Thoracic aorta (tissue), 2 donors: ENCODE results near the gene GNAO1. TPM values are rescaled to one million over a fixed set of nuclear protein-coding genes. Genes with fewer than 3 reads are reported as not detected.

Experiments used
- ATAC-seq: fragments of 150-250 bp; one replicate; pipeline ENCODE4 v1.8.0; 2017; ENCODE audit warnings: low read depth; ENCODE audit not compliant: insufficient number of reproducible peaks, low FRiP score
- DNase-seq: peaks from one replicate; pipeline ENCODE4 v3.0.0-alpha.2; 2020; ENCODE audit warnings: low spot score
- H3K27ac ChIP-seq, 2 donors: fragments of 200-600 bp; sonication (generic); 1 replicate in 1 of 2; 2 replicates in 1 of 2; pipeline ENCODE4 v1.5.1; 2016; ENCODE audit warnings: mild to moderate bottlenecking in 2 of 2, moderate library complexity in 2 of 2
- H3K27me3 ChIP-seq: fragments of 200-600 bp; sonication (generic); replicated peaks from 2 replicates; pipeline ENCODE4 v1.6.0; 2016; ENCODE audit warnings: mild to moderate bottlenecking; ENCODE audit not compliant: insufficient read depth
- H3K36me3 ChIP-seq: fragments of 200-600 bp; sonication (generic); one replicate; pipeline ENCODE4 v1.5.1; 2016
- H3K4me1 ChIP-seq, 2 donors: fragments of 200-600 bp; sonication (generic); 1 replicate in 1 of 2; 2 replicates in 1 of 2; pipeline versions ENCODE4 v1.5.1 to v1.6.0; 2016; ENCODE audit warnings: low read depth in 2 of 2, mild to moderate bottlenecking in 1 of 2; ENCODE audit not compliant: control insufficient read depth in 1 of 2
- H3K4me3 ChIP-seq: fragments of 200-600 bp; sonication (generic); 2 replicates; pipeline ENCODE4 v1.5.1; 2016; ENCODE audit warnings: mild to moderate bottlenecking
- H3K9me3 ChIP-seq: fragments of 200-600 bp; sonication (generic); 2 replicates; pipeline ENCODE4 v1.5.1; 2016
- total RNA-seq, 2 donors: library from RNA; depleted of rRNA; stranded (reverse); fragments of >200 nt; gene quantifications; one replicate each; pipeline versions ENCODE4 v1.1.0 to v1.2.3, GENCODE V29; 2016
- TF ChIP-seq, protein P1 (sequence below): fragments of 200-600 bp; sonication (generic); IDR thresholded peaks from one replicate; pipeline ENCODE4 v1.5.1; 2019; ENCODE audit warnings: antibody characterized with exemption

GNAO1 gene
- total RNA-seq, 2 donors from 2014 or later = 2.0 to 4.5 TPM

GRCh38 chr16:56226187-56226586 is 34.9 kb downstream of the GNAO1 start:
- ATAC-seq = no peak
- H3K4me1 ChIP-seq = no peaks in the 10 kb centered on the region
- TF ChIP-seq, protein P1, sequence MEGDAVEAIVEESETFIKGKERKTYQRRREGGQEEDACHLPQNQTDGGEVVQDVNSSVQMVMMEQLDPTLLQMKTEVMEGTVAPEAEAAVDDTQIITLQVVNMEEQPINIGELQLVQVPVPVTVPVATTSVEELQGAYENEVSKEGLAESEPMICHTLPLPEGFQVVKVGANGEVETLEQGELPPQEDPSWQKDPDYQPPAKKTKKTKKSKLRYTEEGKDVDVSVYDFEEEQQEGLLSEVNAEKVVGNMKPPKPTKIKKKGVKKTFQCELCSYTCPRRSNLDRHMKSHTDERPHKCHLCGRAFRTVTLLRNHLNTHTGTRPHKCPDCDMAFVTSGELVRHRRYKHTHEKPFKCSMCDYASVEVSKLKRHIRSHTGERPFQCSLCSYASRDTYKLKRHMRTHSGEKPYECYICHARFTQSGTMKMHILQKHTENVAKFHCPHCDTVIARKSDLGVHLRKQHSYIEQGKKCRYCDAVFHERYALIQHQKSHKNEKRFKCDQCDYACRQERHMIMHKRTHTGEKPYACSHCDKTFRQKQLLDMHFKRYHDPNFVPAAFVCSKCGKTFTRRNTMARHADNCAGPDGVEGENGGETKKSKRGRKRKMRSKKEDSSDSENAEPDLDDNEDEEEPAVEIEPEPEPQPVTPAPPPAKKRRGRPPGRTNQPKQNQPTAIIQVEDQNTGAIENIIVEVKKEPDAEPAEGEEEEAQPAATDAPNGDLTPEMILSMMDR = no peak
- no peaks in the 10 kb centered on the region for H3K27me3 ChIP-seq
- no peaks in the 10 kb centered on the region for H3K9me3 ChIP-seq
- no peak overlapping the region for H3K27ac ChIP-seq
- H3K36me3 ChIP-seq = no peaks in the 10 kb centered on the region
- DNase-seq = no peak
- no peak overlapping the region for H3K4me3 ChIP-seq

GRCh38 chr16:56226845-56227525 is 35.7 kb downstream of the GNAO1 start:
- TF ChIP-seq, protein P1 = no peak

GRCh38 chr16:56227936-56228335 is 36.6 kb downstream of the GNAO1 start:
- Histone ChIP-seq H3K4me1 (no peaks in the 10 kb centered on the region), H3K27ac (no peak overlapping the region), H3K9me3 (no peaks in the 10 kb centered on the region), H3K36me3 (no peaks in the 10 kb centered on the region), H3K27me3 (no peaks in the 10 kb centered on the region), H3K4me3 (no peak overlapping the region)
- TF ChIP-seq, protein P1 = no peak
- no peak for ATAC-seq
- no peak for DNase-seq

More at GRCh38 chr16:56226845-56227525, 35.7 kb downstream of the GNAO1 start:
- DNase-seq (no peak), ATAC-seq (no peak)
- Histone ChIP-seq H3K27ac (no peak overlapping the region), H3K27me3 (no peaks in the 10 kb centered on the region), H3K4me3 (no peak overlapping the region), H3K4me1 (no peaks in the 10 kb centered on the region), H3K9me3 (no peaks in the 10 kb centered on the region), H3K36me3 (no peaks in the 10 kb centered on the region)

DNA sequence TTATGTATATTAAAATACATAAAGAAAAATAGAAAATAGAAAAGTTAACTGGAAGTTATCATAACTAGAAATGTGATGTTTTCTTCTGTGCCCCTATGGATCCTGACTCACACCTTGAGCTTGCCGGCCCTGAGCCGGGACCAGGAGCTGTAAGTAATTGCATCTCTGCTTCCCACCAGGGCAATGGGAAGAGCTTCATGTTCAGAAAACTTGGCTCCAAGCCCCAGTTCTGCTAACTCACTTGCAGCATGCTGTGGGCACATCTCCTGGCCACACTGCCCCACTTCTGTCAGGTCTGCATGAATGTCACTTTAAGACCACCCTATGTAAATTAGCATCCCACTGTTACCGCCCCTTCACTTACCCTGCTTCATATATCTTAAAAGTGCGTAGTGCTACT is 37.2 kb downstream of the GNAO1 start:
- Histone ChIP-seq H3K36me3 (no peaks in the 10 kb centered on the region), H3K27ac (no peak overlapping the region), H3K4me1 (no peaks in the 10 kb centered on the region), H3K27me3 (no peaks in the 10 kb centered on the region), H3K4me3 (no peak overlapping the region), H3K9me3 (no peaks in the 10 kb centered on the region)
- ATAC-seq (no peak), DNase-seq (no peak)
- TF ChIP-seq, protein P1 = no peak

- DNase-seq (no peak), ATAC-seq (no peak)
- no peaks in the 10 kb centered on the region for H3K36me3 ChIP-seq
- no peaks in the 10 kb centered on the region for H3K9me3 ChIP-seq
- TF ChIP-seq, protein P1 = no peak
- no peak overlapping the region for H3K27ac ChIP-seq
- H3K4me3 ChIP-seq = no peak overlapping the region
- peaks cover 0 to 5% of the 10 kb centered on the region in 2 donors for H3K4me1 ChIP-seq
- H3K27me3 ChIP-seq = no peaks in the 10 kb centered on the region
These were observed 42.7 kb downstream of the GNAO1 start for GRCh38 chr16:56233795-56234566.
